SK-N-SH treated with all-trans-retinoic acid at 6 μM for 48 hours (cell line): ENCODE data around the gene MEG3.

Experiments
- ATAC-seq: fragments of 200-7000 bp; cut with Tn5 transposase; 3 replicates; pipeline ENCODE4 v1.9.1; 2020; ENCODE audit warnings: mild to moderate bottlenecking, moderate library complexity
- ARNTL ChIP-seq: fragments of 450-650 bp; formaldehyde crosslinking; IDR thresholded peaks from 2 replicates; pipeline ENCODE4 v1.5.0; 2020; ENCODE audit warnings: low read depth, mild to moderate bottlenecking, moderate library complexity, borderline replicate concordance
- BACH2 ChIP-seq: fragments of 250-450 bp; sonication (Bioruptor Pico); IDR thresholded peaks from 2 replicates; pipeline ENCODE4 v1.9.0; 2021; ENCODE audit warnings: mild to moderate bottlenecking, borderline replicate concordance
- CREB5 ChIP-seq: fragments of 250-450 bp; sonication (Bioruptor Pico); IDR thresholded peaks from 2 replicates; pipeline ENCODE4 v1.5.1; 2020; ENCODE audit warnings: low read depth, mild to moderate bottlenecking, moderate library complexity
- CSDC2 ChIP-seq: fragments of 250-450 bp; sonication (Bioruptor Pico); IDR thresholded peaks from 2 replicates; pipeline ENCODE4 v1.5.0; 2020; ENCODE audit warnings: mild to moderate bottlenecking, moderate library complexity
- ESRRG ChIP-seq: fragments of 250-450 bp; sonication (Bioruptor Pico); IDR thresholded peaks from 2 replicates; pipeline ENCODE4 v1.6.1; 2021; ENCODE audit warnings: mild to moderate bottlenecking
- GLIS3 ChIP-seq: fragments of 250-450 bp; sonication (Bioruptor Pico); IDR thresholded peaks from 2 replicates; pipeline ENCODE4 v1.5.0; 2020; ENCODE audit warnings: mild to moderate bottlenecking, moderate library complexity
- ISL1 ChIP-seq: fragments of 250-450 bp; sonication (Bioruptor Pico); IDR thresholded peaks from 2 replicates; pipeline ENCODE4 v2.1.2; 2022; ENCODE audit warnings: mild to moderate bottlenecking, moderate library complexity
- OSR1 ChIP-seq: fragments of 250-450 bp; sonication (Bioruptor Pico); IDR thresholded peaks from 2 replicates; pipeline ENCODE4 v1.8.0; 2022; ENCODE audit warnings: moderate library complexity, mild to moderate bottlenecking, inconsistent platforms
- POU6F1 ChIP-seq: fragments of 250-450 bp; sonication (Bioruptor Pico); IDR thresholded peaks from 2 replicates; pipeline ENCODE4 v1.8.0; 2021; ENCODE audit warnings: low read depth, mild to moderate bottlenecking, moderate library complexity, borderline replicate concordance
- PPARA ChIP-seq: fragments of 250-450 bp; sonication (Bioruptor Pico); IDR thresholded peaks from 2 replicates; pipeline ENCODE4 v1.5.0; 2020; ENCODE audit warnings: mild to moderate bottlenecking, borderline replicate concordance
- RARB ChIP-seq: fragments of 250-450 bp; sonication (Bioruptor Pico); IDR thresholded peaks from 2 replicates; pipeline ENCODE4 v1.8.0; 2021; ENCODE audit warnings: mild to moderate bottlenecking, moderate library complexity
- SNAI2 ChIP-seq: fragments of 250-450 bp; sonication (Bioruptor Pico); IDR thresholded peaks from 2 replicates; pipeline ENCODE4 v1.5.0; 2020; ENCODE audit warnings: mild to moderate bottlenecking, moderate library complexity
- TOX ChIP-seq: fragments of 250-450 bp; sonication (Bioruptor Pico); IDR thresholded peaks from 2 replicates; pipeline ENCODE4 v1.8.0; 2021; ENCODE audit warnings: mild to moderate bottlenecking, moderate library complexity, borderline replicate concordance
- ZC3H10 ChIP-seq: fragments of 250-450 bp; sonication (Bioruptor Pico); IDR thresholded peaks from 2 replicates; pipeline ENCODE4 v1.5.1; 2021; ENCODE audit warnings: mild to moderate bottlenecking, moderate library complexity
- ZFP3 ChIP-seq: fragments of 250-450 bp; sonication (Bioruptor Pico); IDR thresholded peaks from 2 replicates; pipeline ENCODE4 v1.5.0; 2020; ENCODE audit warnings: mild to moderate bottlenecking, moderate library complexity
- ZNF565 ChIP-seq: fragments of 450-650 bp; formaldehyde crosslinking; conservative IDR thresholded peaks from 2 replicates; pipeline ENCODE4 v1.5.0; 2020; ENCODE audit warnings: low read depth, mild to moderate bottlenecking, moderate library complexity
- ZNF70 ChIP-seq: fragments of 450-650 bp; formaldehyde crosslinking; IDR thresholded peaks from 2 replicates; pipeline ENCODE4 v1.5.0; 2020; ENCODE audit warnings: mild to moderate bottlenecking, moderate library complexity
- ZNF8 ChIP-seq: fragments of 450-650 bp; formaldehyde crosslinking; IDR thresholded peaks from 2 replicates; pipeline ENCODE4 v1.5.0; 2020; ENCODE audit warnings: mild to moderate bottlenecking, moderate library complexity
- TF ChIP-seq, protein P1 (sequence below): fragments of 250-450 bp; sonication (Bioruptor Pico); IDR thresholded peaks from 2 replicates; pipeline ENCODE4 v1.8.0; 2020; ENCODE audit warnings: mild to moderate bottlenecking, moderate library complexity, borderline replicate concordance
- TF ChIP-seq, protein P2 (sequence below): fragments of 250-450 bp; sonication (Bioruptor Pico); IDR thresholded peaks from 2 replicates; pipeline ENCODE4 v1.5.0; 2020; ENCODE audit warnings: mild to moderate bottlenecking, moderate library complexity

The MEG3 gene

GRCh38 chr14:100820957-100821356 is 5.0 kb upstream of the MEG3 start:
- no peak for ATAC-seq

GRCh38 chr14:100822013-100822412 is 3.9 kb upstream of the MEG3 start:
- no peak for ATAC-seq
- TF ChIP-seq, protein P1, sequence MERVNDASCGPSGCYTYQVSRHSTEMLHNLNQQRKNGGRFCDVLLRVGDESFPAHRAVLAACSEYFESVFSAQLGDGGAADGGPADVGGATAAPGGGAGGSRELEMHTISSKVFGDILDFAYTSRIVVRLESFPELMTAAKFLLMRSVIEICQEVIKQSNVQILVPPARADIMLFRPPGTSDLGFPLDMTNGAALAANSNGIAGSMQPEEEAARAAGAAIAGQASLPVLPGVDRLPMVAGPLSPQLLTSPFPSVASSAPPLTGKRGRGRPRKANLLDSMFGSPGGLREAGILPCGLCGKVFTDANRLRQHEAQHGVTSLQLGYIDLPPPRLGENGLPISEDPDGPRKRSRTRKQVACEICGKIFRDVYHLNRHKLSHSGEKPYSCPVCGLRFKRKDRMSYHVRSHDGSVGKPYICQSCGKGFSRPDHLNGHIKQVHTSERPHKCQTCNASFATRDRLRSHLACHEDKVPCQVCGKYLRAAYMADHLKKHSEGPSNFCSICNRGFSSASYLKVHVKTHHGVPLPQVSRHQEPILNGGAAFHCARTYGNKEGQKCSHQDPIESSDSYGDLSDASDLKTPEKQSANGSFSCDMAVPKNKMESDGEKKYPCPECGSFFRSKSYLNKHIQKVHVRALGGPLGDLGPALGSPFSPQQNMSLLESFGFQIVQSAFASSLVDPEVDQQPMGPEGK (CRISPR knock-in tag), result no peak
- TF ChIP-seq TOX (CRISPR knock-in tag) (no peak), ESRRG (CRISPR knock-in tag) (no peak), PPARA (no peak), ZNF70 (CRISPR knock-in tag) (no peak), ARNTL (CRISPR knock-in tag) (no peak), ZC3H10 (CRISPR knock-in tag) (no peak), ZNF565 (CRISPR knock-in tag) (no peak), SNAI2 (CRISPR knock-in tag) (no peak), ISL1 (CRISPR knock-in tag) (no peak), CREB5 (CRISPR knock-in tag) (no peak), BACH2 (no peak), POU6F1 (CRISPR knock-in tag) (no peak), ZFP3 (no peak), GLIS3 (CRISPR knock-in tag) (no peak), CSDC2 (CRISPR knock-in tag) (no peak), OSR1 (CRISPR knock-in tag) (no peak), RARB (CRISPR knock-in tag) (no peak)
- TF ChIP-seq, protein P2, sequence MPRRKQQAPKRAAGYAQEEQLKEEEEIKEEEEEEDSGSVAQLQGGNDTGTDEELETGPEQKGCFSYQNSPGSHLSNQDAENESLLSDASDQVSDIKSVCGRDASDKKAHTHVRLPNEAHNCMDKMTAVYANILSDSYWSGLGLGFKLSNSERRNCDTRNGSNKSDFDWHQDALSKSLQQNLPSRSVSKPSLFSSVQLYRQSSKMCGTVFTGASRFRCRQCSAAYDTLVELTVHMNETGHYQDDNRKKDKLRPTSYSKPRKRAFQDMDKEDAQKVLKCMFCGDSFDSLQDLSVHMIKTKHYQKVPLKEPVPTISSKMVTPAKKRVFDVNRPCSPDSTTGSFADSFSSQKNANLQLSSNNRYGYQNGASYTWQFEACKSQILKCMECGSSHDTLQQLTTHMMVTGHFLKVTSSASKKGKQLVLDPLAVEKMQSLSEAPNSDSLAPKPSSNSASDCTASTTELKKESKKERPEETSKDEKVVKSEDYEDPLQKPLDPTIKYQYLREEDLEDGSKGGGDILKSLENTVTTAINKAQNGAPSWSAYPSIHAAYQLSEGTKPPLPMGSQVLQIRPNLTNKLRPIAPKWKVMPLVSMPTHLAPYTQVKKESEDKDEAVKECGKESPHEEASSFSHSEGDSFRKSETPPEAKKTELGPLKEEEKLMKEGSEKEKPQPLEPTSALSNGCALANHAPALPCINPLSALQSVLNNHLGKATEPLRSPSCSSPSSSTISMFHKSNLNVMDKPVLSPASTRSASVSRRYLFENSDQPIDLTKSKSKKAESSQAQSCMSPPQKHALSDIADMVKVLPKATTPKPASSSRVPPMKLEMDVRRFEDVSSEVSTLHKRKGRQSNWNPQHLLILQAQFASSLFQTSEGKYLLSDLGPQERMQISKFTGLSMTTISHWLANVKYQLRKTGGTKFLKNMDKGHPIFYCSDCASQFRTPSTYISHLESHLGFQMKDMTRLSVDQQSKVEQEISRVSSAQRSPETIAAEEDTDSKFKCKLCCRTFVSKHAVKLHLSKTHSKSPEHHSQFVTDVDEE (CRISPR knock-in tag), result no peak

More at GRCh38 chr14:100820957-100821356, 5.0 kb upstream of the MEG3 start:
- no peak for TF ChIP-seq ESRRG (CRISPR knock-in tag)
- TF ChIP-seq ZNF70 (CRISPR knock-in tag), result no peak

DNA sequence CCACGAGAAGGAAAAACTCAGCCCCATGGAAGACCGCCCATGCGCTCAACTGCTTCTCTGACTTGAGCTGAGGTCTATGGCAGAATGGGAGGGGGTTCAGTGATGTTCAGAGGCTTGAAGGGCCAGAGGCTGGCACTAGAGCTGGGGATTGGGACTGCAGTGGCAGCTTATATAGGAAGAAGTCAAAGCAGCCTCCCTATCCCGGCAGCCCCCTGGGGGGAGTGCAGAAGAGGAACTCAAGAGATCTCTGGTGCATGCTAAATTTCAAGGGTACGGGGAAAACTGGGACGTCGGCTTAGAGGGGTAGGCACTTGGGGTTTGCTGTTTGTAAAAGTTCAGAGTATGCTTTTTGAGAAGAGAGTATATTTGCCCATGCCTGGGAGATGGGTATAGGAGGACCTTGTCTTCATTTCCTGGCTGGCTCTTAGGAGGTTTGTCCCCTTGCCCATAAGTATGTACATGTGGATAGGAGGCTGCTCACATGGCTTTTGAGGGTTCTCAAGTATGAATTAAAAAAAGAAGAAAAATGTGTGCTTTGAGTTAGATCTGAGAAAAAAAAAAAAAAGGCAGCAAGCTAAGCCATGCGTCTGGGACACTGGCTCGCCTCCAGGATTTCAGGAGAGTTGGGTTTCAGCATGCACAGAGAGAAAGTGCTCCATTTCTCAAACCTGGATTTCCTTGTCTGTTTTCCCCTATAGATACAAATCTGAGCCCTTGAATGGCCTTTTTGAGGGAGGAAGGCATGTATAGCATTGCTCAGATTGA is 3.2 kb upstream of the MEG3 start:
- TF ChIP-seq PPARA, result no peak
- no peak for TF ChIP-seq ZNF8 (CRISPR knock-in tag)
- TF ChIP-seq ISL1 (CRISPR knock-in tag), result no peak
- TF ChIP-seq POU6F1 (CRISPR knock-in tag), result no peak
- TF ChIP-seq CSDC2 (CRISPR knock-in tag), result no peak
- ATAC-seq, result no peak
